ENCODE results near the gene TMEM11. TPM values are rescaled to one million over a fixed set of nuclear protein-coding genes. Genes with fewer than 3 reads are reported as not detected.

TMEM11 gene
- total and polyA plus RNA-seq, 2 of the 8 experiments (the other 6 are each of a cell fraction or from before 2014, with no cell fraction given), result 33.3 to 90.4 TPM

GRCh38 chr17:21196126-21196525 lies 17.8 kb downstream of the TMEM11 start (continued):
- TF ChIP-seq, protein P1, sequence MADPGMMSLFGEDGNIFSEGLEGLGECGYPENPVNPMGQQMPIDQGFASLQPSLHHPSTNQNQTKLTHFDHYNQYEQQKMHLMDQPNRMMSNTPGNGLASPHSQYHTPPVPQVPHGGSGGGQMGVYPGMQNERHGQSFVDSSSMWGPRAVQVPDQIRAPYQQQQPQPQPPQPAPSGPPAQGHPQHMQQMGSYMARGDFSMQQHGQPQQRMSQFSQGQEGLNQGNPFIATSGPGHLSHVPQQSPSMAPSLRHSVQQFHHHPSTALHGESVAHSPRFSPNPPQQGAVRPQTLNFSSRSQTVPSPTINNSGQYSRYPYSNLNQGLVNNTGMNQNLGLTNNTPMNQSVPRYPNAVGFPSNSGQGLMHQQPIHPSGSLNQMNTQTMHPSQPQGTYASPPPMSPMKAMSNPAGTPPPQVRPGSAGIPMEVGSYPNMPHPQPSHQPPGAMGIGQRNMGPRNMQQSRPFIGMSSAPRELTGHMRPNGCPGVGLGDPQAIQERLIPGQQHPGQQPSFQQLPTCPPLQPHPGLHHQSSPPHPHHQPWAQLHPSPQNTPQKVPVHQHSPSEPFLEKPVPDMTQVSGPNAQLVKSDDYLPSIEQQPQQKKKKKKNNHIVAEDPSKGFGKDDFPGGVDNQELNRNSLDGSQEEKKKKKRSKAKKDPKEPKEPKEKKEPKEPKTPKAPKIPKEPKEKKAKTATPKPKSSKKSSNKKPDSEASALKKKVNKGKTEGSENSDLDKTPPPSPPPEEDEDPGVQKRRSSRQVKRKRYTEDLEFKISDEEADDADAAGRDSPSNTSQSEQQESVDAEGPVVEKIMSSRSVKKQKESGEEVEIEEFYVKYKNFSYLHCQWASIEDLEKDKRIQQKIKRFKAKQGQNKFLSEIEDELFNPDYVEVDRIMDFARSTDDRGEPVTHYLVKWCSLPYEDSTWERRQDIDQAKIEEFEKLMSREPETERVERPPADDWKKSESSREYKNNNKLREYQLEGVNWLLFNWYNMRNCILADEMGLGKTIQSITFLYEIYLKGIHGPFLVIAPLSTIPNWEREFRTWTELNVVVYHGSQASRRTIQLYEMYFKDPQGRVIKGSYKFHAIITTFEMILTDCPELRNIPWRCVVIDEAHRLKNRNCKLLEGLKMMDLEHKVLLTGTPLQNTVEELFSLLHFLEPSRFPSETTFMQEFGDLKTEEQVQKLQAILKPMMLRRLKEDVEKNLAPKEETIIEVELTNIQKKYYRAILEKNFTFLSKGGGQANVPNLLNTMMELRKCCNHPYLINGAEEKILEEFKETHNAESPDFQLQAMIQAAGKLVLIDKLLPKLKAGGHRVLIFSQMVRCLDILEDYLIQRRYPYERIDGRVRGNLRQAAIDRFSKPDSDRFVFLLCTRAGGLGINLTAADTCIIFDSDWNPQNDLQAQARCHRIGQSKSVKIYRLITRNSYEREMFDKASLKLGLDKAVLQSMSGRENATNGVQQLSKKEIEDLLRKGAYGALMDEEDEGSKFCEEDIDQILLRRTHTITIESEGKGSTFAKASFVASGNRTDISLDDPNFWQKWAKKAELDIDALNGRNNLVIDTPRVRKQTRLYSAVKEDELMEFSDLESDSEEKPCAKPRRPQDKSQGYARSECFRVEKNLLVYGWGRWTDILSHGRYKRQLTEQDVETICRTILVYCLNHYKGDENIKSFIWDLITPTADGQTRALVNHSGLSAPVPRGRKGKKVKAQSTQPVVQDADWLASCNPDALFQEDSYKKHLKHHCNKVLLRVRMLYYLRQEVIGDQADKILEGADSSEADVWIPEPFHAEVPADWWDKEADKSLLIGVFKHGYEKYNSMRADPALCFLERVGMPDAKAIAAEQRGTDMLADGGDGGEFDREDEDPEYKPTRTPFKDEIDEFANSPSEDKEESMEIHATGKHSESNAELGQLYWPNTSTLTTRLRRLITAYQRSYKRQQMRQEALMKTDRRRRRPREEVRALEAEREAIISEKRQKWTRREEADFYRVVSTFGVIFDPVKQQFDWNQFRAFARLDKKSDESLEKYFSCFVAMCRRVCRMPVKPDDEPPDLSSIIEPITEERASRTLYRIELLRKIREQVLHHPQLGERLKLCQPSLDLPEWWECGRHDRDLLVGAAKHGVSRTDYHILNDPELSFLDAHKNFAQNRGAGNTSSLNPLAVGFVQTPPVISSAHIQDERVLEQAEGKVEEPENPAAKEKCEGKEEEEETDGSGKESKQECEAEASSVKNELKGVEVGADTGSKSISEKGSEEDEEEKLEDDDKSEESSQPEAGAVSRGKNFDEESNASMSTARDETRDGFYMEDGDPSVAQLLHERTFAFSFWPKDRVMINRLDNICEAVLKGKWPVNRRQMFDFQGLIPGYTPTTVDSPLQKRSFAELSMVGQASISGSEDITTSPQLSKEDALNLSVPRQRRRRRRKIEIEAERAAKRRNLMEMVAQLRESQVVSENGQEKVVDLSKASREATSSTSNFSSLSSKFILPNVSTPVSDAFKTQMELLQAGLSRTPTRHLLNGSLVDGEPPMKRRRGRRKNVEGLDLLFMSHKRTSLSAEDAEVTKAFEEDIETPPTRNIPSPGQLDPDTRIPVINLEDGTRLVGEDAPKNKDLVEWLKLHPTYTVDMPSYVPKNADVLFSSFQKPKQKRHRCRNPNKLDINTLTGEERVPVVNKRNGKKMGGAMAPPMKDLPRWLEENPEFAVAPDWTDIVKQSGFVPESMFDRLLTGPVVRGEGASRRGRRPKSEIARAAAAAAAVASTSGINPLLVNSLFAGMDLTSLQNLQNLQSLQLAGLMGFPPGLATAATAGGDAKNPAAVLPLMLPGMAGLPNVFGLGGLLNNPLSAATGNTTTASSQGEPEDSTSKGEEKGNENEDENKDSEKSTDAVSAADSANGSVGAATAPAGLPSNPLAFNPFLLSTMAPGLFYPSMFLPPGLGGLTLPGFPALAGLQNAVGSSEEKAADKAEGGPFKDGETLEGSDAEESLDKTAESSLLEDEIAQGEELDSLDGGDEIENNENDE (IDR thresholded peaks at IDR 0.05; ENCODE audit: insufficient replicate concordance, low read length), result no peak
- TF ChIP-seq RAD21 (IDR thresholded peaks at IDR 0.05 in 1 of 2, conservative IDR thresholded peaks at IDR 0.05 in 1 of 2; ENCODE audit: low read depth in 2 of 2, low read length in 2 of 2) (no peak), BCL11A (IDR thresholded peaks at IDR 0.05; ENCODE audit: low read depth in 2 of 2, low read length in 2 of 2) (no peak)

Measured in H1 (cell line).